GM12874 (cell line): ENCODE data around the gene DUSP9.

Experiments
- CTCF ChIP-seq: IDR thresholded peaks from 2 replicates; pipeline ENCODE4 v1.5.1; 2011; ENCODE audit warnings: low read depth, mild to moderate bottlenecking, control low read depth, low read length, moderate library complexity; ENCODE audit not compliant: insufficient read depth

DUSP9 gene

GRCh38 chrX:153662266-153662665 is 15.3 kb downstream of the DUSP9 start:
- peak; percentile 53 for TF ChIP-seq CTCF

- no peak for TF ChIP-seq CTCF
These were observed 18.8 kb downstream of the DUSP9 start for GRCh38 chrX:153665726-153666306.

GRCh38 chrX:153667281-153667955 is 20.4 kb downstream of the DUSP9 start:
- no peak for TF ChIP-seq CTCF

GRCh38 chrX:153667956-153668396 is 21.0 kb downstream of the DUSP9 start:
- TF ChIP-seq CTCF, result peak; percentile 73

GRCh38 chrX:153668423-153669173 is 21.6 kb downstream of the DUSP9 start:
- no peak for TF ChIP-seq CTCF

- TF ChIP-seq CTCF, result peak; percentile 90
These were observed 22.3 kb downstream of the DUSP9 start for GRCh38 chrX:153669174-153669890.

- no peak for TF ChIP-seq CTCF
These were observed 23.1 kb downstream of the DUSP9 start for GRCh38 chrX:153669901-153670731.
